Measurements from ENCODE around the gene ALPP.
"Not testable (repeated sequence)": the region's sequence is repeated elsewhere in the genome, so short reads cannot be mapped to it uniquely, and the experiment has no call there.

The ALPP gene

GRCh38 chr2:232350804-232351685 lies 27.5 kb upstream of the ALPP start:
- no peak for ATAC-seq
- no peak overlapping the region for H3K27ac Mint-ChIP-seq

GRCh38 chr2:232351686-232352510 lies 26.7 kb upstream of the ALPP start:
- Mint-ChIP-seq H3K4me1 (no peaks in the 10 kb centered on the region), H3K9me3 (peaks cover 4% of the 10 kb centered on the region), H3K4me3 (no peak overlapping the region), H3K27ac (no peak overlapping the region), H3K36me3 (no peaks in the 10 kb centered on the region), H3K27me3 (peaks cover 45% of the 10 kb centered on the region)
- ATAC-seq = no peak

More at GRCh38 chr2:232350804-232351685, 27.5 kb upstream of the ALPP start:
- no peak overlapping the region for H3K4me3 Mint-ChIP-seq
- no peaks in the 10 kb centered on the region for H3K4me1 Mint-ChIP-seq
- peaks cover 37% of the 10 kb centered on the region for H3K27me3 Mint-ChIP-seq
- peaks cover 4% of the 10 kb centered on the region for H3K9me3 Mint-ChIP-seq
- H3K36me3 Mint-ChIP-seq = no peaks in the 10 kb centered on the region

DNA sequence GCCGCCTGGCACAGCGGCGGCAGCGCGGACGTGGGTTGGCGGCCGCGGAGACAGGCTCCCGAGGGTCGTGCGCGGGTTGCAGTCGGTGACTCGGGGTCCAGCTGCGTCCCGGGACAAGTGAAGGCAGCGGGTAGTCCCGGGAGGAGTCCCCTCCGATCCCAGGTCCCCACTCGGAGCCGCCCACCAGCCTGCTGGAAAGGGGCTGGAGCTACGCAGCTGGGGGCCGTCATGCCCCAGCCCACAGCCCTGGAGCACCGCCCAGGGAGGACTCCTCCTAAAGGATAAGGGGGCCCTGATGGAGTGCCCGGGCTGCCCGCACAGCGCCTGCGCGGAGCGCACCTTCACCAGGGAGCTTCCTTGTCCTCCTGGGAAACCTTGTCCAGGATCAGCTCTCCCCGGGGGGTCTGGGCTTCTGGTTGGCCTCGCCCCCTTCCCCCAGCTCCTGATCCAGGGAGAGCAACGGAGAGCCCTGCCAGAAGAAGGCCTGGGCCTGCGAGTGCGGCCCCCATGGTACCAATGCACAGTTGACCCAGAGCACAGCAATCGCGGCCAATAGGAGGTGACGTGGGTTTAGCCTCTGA lies 25.9 kb upstream of the ALPP start:
- no peaks in the 10 kb centered on the region for H3K4me1 Mint-ChIP-seq
- H3K4me3 Mint-ChIP-seq = no peak overlapping the region
- H3K27ac Mint-ChIP-seq = no peak overlapping the region
- H3K27me3 Mint-ChIP-seq = peaks cover 46% of the 10 kb centered on the region
- no peaks in the 10 kb centered on the region for H3K36me3 Mint-ChIP-seq
- no peak for ATAC-seq
- H3K9me3 Mint-ChIP-seq = peaks cover 4% of the 10 kb centered on the region

GRCh38 chr2:232353096-232353495 lies 25.5 kb upstream of the ALPP start:
- H3K4me1 Mint-ChIP-seq = no peaks in the 10 kb centered on the region
- no peak overlapping the region for H3K27ac Mint-ChIP-seq

GRCh38 chr2:232353660-232354059 lies 24.9 kb upstream of the ALPP start:
- ATAC-seq = no peak
- Mint-ChIP-seq H3K4me3 (no peak overlapping the region), H3K27ac (no peak overlapping the region), H3K9me3 (no peaks in the 10 kb centered on the region), H3K4me1 (no peaks in the 10 kb centered on the region), H3K36me3 (no peaks in the 10 kb centered on the region), H3K27me3 (peaks cover 46% of the 10 kb centered on the region)

More at GRCh38 chr2:232353096-232353495, 25.5 kb upstream of the ALPP start:
- ATAC-seq = no peak
- H3K36me3 Mint-ChIP-seq = no peaks in the 10 kb centered on the region
- H3K27me3 Mint-ChIP-seq = peaks cover 46% of the 10 kb centered on the region
- H3K9me3 Mint-ChIP-seq = peaks cover 3% of the 10 kb centered on the region
- H3K4me3 Mint-ChIP-seq = no peak overlapping the region

GRCh38 chr2:232354069-232354468 lies 24.5 kb upstream of the ALPP start:
- no peak for ATAC-seq
- Mint-ChIP-seq H3K27ac (no peak overlapping the region), H3K27me3 (peaks cover 46% of the 10 kb centered on the region)

DNA sequence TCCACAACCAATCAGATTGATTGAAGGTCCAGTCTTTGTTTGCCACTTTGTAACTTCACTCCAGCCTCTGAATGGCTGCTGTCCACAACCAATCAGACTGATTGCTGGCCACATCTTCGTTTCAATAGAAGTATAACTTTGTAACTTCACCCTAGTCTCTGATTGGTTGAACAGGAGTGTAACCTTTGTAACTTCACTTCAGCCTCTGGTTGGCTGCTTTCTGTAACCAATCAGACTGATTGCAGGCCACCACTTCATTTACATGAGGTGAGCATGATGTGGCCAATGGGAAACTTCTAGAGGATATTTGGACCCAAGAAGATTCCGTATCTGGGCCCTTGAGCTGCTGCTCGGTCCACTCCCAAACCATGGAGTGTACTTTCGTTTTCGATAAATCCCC lies 16.9 kb upstream of the ALPP start:
- ATAC-seq = no peak
- H3K4me3 Mint-ChIP-seq = no peak overlapping the region

More at GRCh38 chr2:232354069-232354468, 24.5 kb upstream of the ALPP start:
- Mint-ChIP-seq H3K4me1 (no peaks in the 10 kb centered on the region), H3K4me3 (no peak overlapping the region), H3K9me3 (no peaks in the 10 kb centered on the region), H3K36me3 (no peaks in the 10 kb centered on the region)

GRCh38 chr2:232362174-232362900 lies 16.2 kb upstream of the ALPP start:
- H3K27me3 Mint-ChIP-seq = peaks cover 26% of the 10 kb centered on the region
- H3K36me3 Mint-ChIP-seq = no peaks in the 10 kb centered on the region
- H3K9me3 Mint-ChIP-seq = peaks cover 7% of the 10 kb centered on the region
- H3K4me3 Mint-ChIP-seq = no peak overlapping the region
- no peak for ATAC-seq
- no peak overlapping the region for H3K27ac Mint-ChIP-seq
- H3K4me1 Mint-ChIP-seq = peaks cover 17% of the 10 kb centered on the region

More for the DNA sequence above, 16.9 kb upstream of the ALPP start:
- H3K27me3 Mint-ChIP-seq = peaks cover 23% of the 10 kb centered on the region
- H3K27ac Mint-ChIP-seq = no peak overlapping the region
- H3K36me3 Mint-ChIP-seq = no peaks in the 10 kb centered on the region
- peaks cover 7% of the 10 kb centered on the region for H3K9me3 Mint-ChIP-seq
- H3K4me1 Mint-ChIP-seq = peaks cover 17% of the 10 kb centered on the region

DNA sequence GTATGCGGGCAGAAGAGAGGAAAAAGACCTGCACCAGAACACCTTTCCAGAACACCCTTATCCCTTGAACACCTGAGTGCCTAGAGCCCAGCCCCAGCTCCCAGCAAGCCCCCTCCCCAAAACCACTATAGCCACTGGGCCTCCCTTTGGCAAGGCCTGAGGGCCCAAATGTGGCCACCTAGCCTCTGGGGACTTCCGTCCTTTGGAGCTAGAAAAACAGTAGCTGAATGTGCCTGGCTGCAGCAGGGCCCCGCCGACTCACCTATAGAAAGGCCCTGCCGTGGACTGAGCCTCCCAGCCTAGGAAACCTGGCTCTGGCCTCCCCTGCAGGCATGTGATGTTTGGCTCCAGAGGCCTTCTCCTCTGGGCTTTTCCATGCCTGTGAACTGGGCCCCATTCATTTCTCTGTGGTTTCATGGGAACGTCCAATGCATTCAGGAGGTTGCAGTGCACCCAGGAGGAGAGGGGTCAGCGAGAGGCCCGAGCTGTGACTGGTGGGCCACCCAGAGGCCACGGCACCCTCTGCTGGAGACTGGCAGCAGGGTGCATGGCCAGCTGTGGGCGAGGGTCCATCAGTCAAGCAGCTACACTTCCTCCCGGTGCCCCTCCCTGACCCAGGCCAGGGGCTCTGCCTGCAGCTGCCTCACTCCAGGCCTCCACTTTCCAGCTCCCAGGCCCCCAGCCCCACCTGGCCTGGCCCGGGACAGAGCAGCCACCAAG lies 15.3 kb upstream of the ALPP start:
- H3K27me3 Mint-ChIP-seq = peaks cover 35% of the 10 kb centered on the region
- not testable (repeated sequence) for H3K36me3 Mint-ChIP-seq, ATAC-seq, H3K9me3 Mint-ChIP-seq
- peaks cover 17% of the 10 kb centered on the region for H3K4me1 Mint-ChIP-seq
- H3K4me3 Mint-ChIP-seq = peak overlapping the region; percentile 72
- H3K27ac Mint-ChIP-seq = peak overlapping the region; percentile 17

GRCh38 chr2:232363784-232364615 lies 14.6 kb upstream of the ALPP start:
- Mint-ChIP-seq H3K4me1 (peaks cover 17% of the 10 kb centered on the region), H3K36me3 (no peaks in the 10 kb centered on the region)

DNA sequence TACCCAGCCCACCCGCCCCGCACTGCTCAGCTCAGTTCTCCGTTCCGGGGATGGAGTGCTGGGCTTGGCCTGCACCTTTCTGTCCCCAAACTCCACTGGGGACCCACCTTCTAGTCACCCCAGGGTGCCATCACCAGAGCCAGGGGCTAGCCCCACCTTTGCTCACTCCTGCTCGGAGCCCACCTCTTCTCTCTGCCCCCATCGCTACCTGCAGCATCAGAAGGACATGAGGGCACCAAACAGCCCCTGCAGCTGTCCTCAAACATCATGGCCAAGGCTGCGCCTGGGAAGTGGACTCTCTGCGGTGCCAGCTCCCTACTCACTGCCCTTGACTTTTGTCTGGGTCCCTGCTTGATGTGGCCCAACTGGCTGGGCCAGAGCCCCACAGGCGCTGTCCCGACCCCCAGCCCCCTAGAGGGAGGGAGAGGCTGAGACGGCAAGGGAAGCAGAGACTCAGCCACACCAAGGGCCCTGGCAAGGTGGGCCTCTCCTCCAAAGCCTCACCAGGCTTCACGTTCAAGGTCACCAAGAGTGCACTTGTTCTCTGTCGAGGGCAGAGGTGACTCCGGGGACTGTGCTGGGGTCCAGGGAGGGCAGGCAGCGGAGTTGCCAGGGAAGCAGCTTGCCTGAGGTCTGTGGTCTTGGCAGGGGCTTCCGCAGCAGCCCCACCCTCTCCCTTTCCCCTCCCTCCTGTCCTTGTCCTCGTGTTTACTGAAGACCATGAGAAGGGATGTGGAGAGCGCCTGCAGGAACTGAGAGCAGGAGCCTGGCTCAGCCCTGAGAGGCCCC lies 13.6 kb upstream of the ALPP start:
- H3K4me3 Mint-ChIP-seq, H3K9me3 Mint-ChIP-seq, ATAC-seq, H3K36me3 Mint-ChIP-seq, H3K27ac Mint-ChIP-seq: not testable (repeated sequence)
- Mint-ChIP-seq H3K4me1 (peaks cover 17% of the 10 kb centered on the region), H3K27me3 (peaks cover 48% of the 10 kb centered on the region)

More at GRCh38 chr2:232363784-232364615, 14.6 kb upstream of the ALPP start:
- H3K4me3 Mint-ChIP-seq = peak overlapping the region; percentile 72
- peaks cover 43% of the 10 kb centered on the region for H3K27me3 Mint-ChIP-seq
- peaks cover 7% of the 10 kb centered on the region for H3K9me3 Mint-ChIP-seq
- no peak for ATAC-seq
- peak overlapping the region; percentile 17 for H3K27ac Mint-ChIP-seq

- Mint-ChIP-seq H3K36me3 (no peaks in the 10 kb centered on the region), H3K27me3 (peaks cover 48% of the 10 kb centered on the region), H3K9me3 (peaks cover 7% of the 10 kb centered on the region), H3K27ac (no peak overlapping the region), H3K4me3 (no peak overlapping the region), H3K4me1 (peaks cover 17% of the 10 kb centered on the region)
- peak; percentile 60 for ATAC-seq
These were observed 12.8 kb upstream of the ALPP start for GRCh38 chr2:232365621-232366321.
